Osteoblast (primary cell): ENCODE results near the gene NTM. TPM values are rescaled to one million over a fixed set of nuclear protein-coding genes. Genes with fewer than 3 reads are reported as not detected.

ENCODE experiments used
- DNase-seq: peaks from one replicate; pipeline ENCODE4 v3.0.0; 2011; ENCODE audit warnings: low spot score, mixed read lengths; ENCODE audit not compliant: insufficient read length; ENCODE audit errors: missing footprints
- H2AFZ ChIP-seq: 2 replicates; pipeline ENCODE4 v1.6.0; 2011; ENCODE audit warnings: mild to moderate bottlenecking, low read length
- H3K27ac ChIP-seq: 2 replicates; pipeline ENCODE4 v1.5.1; 2011; ENCODE audit warnings: mild to moderate bottlenecking, low read depth, low read length, moderate library complexity
- H3K27me3 ChIP-seq: 2 replicates; pipeline ENCODE4 v1.6.0; 2012; ENCODE audit warnings: mild to moderate bottlenecking, control low read depth, inconsistent platforms, low read length, moderate library complexity; ENCODE audit not compliant: insufficient read depth
- H3K36me3 ChIP-seq: 2 replicates; pipeline ENCODE4 v1.5.1; 2011; ENCODE audit warnings: mild to moderate bottlenecking, low read length, control low read depth, moderate library complexity; ENCODE audit not compliant: insufficient read depth
- H3K4me1 ChIP-seq: 2 replicates; pipeline ENCODE4 v1.5.1; 2011; ENCODE audit warnings: mild to moderate bottlenecking, low read length, control low read depth, moderate library complexity; ENCODE audit not compliant: insufficient read depth
- H3K4me2 ChIP-seq: 2 replicates; pipeline ENCODE4 v1.6.0; 2011; ENCODE audit warnings: mild to moderate bottlenecking, low read length; ENCODE audit not compliant: insufficient read depth
- H3K4me3 ChIP-seq: fragments of 200-600 bp; sonication (generic); 3 replicates; pipeline ENCODE4 v1.5.1; 2012; ENCODE audit warnings: mild to moderate bottlenecking, low read length, inconsistent platforms; ENCODE audit not compliant: insufficient read depth
- H3K79me2 ChIP-seq: 2 replicates; pipeline ENCODE4 v1.6.0; 2012; ENCODE audit warnings: mild to moderate bottlenecking, low read length, control low read depth, inconsistent platforms; ENCODE audit not compliant: insufficient read depth
- H3K9me3 ChIP-seq: 2 replicates; pipeline ENCODE4 v1.5.1; 2011; ENCODE audit warnings: low read depth, low read length, control low read depth
- H4K20me1 ChIP-seq: 2 replicates; pipeline ENCODE4 v1.6.0; 2012; ENCODE audit warnings: mild to moderate bottlenecking, low read length, control low read depth; ENCODE audit not compliant: insufficient read depth
- total RNA-seq: library from RNA; depleted of rRNA; stranded (reverse); fragments of >200 nt; gene quantifications from 2 replicates; pipeline ENCODE4 v1.2.3, GENCODE V29; 2012
- TF ChIP-seq, protein P1 (sequence below): IDR thresholded peaks from 2 replicates; pipeline ENCODE4 v1.5.1; 2011; ENCODE audit warnings: mild to moderate bottlenecking, low read depth, low read length, moderate library complexity; ENCODE audit errors: extremely low read depth

Gene NTM
- total RNA-seq, 1 donor, result 48.1 TPM

DNA sequence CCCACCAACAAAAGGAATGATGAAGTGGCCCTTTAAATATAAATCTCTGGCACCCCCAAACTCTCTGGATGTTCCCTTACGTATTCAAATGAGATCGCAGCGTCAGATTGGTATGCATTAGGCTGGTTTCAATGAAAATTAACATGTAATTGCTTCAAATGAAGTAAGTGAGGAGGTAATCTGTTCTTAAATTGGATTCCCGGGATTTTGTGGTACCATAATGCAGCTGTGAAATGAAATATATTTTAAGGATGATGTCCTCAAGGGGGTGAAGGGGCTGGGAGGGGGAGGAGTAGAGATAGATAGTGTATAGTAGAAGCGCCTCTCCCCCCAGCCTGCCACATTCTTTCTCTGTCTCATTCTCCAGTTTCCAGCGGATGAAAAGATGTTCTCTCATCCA is 748.2 kb downstream of the NTM start:
- Histone ChIP-seq H3K27ac (no peak overlapping the region), H3K79me2 (peaks cover 20% of the 10 kb centered on the region), H4K20me1 (no peaks in the 10 kb centered on the region), H3K4me3 (no peak overlapping the region), H3K36me3 (no peaks in the 10 kb centered on the region), H3K9me3 (no peaks in the 10 kb centered on the region), H3K27me3 (no peaks in the 10 kb centered on the region), H3K4me2 (no peak overlapping the region), H3K4me1 (peaks cover 21% of the 10 kb centered on the region), H2AFZ (no peak overlapping the region)
- DNase-seq, result no peak
- TF ChIP-seq, protein P1, sequence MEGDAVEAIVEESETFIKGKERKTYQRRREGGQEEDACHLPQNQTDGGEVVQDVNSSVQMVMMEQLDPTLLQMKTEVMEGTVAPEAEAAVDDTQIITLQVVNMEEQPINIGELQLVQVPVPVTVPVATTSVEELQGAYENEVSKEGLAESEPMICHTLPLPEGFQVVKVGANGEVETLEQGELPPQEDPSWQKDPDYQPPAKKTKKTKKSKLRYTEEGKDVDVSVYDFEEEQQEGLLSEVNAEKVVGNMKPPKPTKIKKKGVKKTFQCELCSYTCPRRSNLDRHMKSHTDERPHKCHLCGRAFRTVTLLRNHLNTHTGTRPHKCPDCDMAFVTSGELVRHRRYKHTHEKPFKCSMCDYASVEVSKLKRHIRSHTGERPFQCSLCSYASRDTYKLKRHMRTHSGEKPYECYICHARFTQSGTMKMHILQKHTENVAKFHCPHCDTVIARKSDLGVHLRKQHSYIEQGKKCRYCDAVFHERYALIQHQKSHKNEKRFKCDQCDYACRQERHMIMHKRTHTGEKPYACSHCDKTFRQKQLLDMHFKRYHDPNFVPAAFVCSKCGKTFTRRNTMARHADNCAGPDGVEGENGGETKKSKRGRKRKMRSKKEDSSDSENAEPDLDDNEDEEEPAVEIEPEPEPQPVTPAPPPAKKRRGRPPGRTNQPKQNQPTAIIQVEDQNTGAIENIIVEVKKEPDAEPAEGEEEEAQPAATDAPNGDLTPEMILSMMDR, result no peak

DNA sequence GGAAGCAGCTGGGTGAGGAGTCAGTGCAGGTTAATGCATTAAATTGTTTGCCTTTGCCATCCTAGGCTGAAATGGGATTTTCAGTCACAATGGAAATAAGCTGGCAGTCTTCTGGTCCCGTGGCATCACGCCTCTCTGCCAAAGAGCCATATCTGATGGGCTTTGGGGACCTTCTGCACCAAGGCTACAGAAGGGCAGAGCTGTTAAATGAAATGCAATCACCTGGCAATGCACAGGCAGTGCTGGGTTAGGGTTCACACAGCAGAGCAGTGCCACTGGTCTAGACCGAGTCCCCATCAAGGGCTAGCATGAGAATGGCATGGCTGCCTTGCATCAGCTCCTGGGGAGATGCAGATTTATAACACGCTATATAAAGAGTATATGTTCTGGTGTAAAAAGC is 749.2 kb downstream of the NTM start:
- H3K36me3 ChIP-seq, result no peaks in the 10 kb centered on the region
- no peaks in the 10 kb centered on the region for H4K20me1 ChIP-seq
- no peaks in the 10 kb centered on the region for H3K9me3 ChIP-seq
- TF ChIP-seq, protein P1, result no peak
- H2AFZ ChIP-seq, result no peak overlapping the region
- H3K4me2 ChIP-seq, result no peak overlapping the region
- peaks cover 15% of the 10 kb centered on the region for H3K4me1 ChIP-seq
- H3K27me3 ChIP-seq, result no peaks in the 10 kb centered on the region
- DNase-seq, result no peak
- H3K79me2 ChIP-seq, result peaks cover 19% of the 10 kb centered on the region
- H3K27ac ChIP-seq, result no peak overlapping the region
- H3K4me3 ChIP-seq, result no peak overlapping the region

DNA sequence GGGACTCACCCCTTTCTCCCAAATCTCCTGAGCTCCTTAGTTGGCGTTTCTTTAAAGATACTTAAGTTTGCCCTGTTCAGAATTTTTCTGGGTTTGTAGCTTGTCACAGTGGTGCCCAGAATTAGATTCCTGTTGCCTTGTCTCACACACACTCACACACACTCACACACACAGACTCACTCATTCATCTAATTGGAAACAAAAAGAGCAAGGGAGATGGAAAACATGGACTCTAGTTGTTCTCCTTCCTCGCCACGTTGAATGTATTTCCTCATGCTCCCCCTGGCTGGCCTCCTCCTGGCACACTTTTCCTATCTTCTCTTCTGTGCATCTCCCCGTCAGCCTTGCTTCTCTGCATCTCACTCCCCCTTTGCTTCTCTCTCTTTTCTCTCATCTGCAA is 752.3 kb downstream of the NTM start:
- Histone ChIP-seq H4K20me1 (no peaks in the 10 kb centered on the region), H3K79me2 (peaks cover 17% of the 10 kb centered on the region), H3K36me3 (no peaks in the 10 kb centered on the region), H2AFZ (no peak overlapping the region), H3K4me2 (no peak overlapping the region), H3K9me3 (no peaks in the 10 kb centered on the region), H3K4me1 (peaks cover 23% of the 10 kb centered on the region), H3K27ac (no peak overlapping the region), H3K4me3 (no peak overlapping the region), H3K27me3 (no peaks in the 10 kb centered on the region)
- TF ChIP-seq, protein P1, result no peak
- no peak for DNase-seq

DNA sequence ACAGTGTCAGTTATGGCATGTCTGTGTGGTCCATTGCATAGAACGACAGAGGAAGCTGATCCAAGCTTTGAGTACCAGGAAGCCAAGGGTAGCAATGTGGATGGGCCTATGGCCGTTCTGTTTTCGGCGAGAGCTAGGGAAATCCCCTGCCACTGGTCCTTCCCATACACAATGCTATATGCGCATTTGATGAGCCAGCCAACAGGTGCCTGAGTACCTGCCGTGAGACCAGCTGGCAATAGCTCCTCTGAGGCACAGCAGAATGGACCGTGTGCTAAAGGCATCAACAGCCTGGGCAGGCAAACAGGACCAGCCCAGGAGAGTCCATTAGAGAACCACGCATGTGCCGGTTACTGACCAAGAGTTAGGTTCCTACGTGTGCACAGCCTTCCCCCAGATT is 753.0 kb downstream of the NTM start:
- H3K27me3 ChIP-seq, result no peaks in the 10 kb centered on the region
- H3K9me3 ChIP-seq, result no peaks in the 10 kb centered on the region
- TF ChIP-seq, protein P1, result no peak
- H4K20me1 ChIP-seq, result no peaks in the 10 kb centered on the region
- H3K4me3 ChIP-seq, result no peak overlapping the region
- H3K4me1 ChIP-seq, result peaks cover 25% of the 10 kb centered on the region
- H2AFZ ChIP-seq, result no peak overlapping the region
- H3K79me2 ChIP-seq, result peaks cover 19% of the 10 kb centered on the region
- no peak overlapping the region for H3K4me2 ChIP-seq
- H3K36me3 ChIP-seq, result no peaks in the 10 kb centered on the region
- no peak for DNase-seq
- no peak overlapping the region for H3K27ac ChIP-seq
